Stomach smooth muscle (tissue), 2 donors: ENCODE data around the gene MKKS.

Experiments used
- H3K27ac ChIP-seq: one replicate; pipeline ENCODE4 v1.7.0; 2013; ENCODE audit warnings: mild to moderate bottlenecking, low read length, inconsistent platforms
- H3K27me3 ChIP-seq, 2 donors: one replicate each; pipeline ENCODE4 v1.7.0; 2013; ENCODE audit warnings: low read length in 2 of 2; ENCODE audit not compliant: insufficient read depth in 2 of 2, control insufficient read depth in 1 of 2
- H3K36me3 ChIP-seq, 2 donors: one replicate each; pipeline ENCODE4 v1.7.0; 2013; ENCODE audit warnings: low read length in 2 of 2; ENCODE audit not compliant: control insufficient read depth in 2 of 2, insufficient read depth in 2 of 2
- H3K4me1 ChIP-seq: one replicate; pipeline ENCODE4 v1.7.0; 2013; ENCODE audit warnings: low read length; ENCODE audit not compliant: control insufficient read depth, insufficient read depth
- H3K4me3 ChIP-seq, 2 donors: one replicate each; pipeline ENCODE4 v1.7.0; 2013; ENCODE audit warnings: low read length in 2 of 2
- H3K9ac ChIP-seq, 2 donors: one replicate each; pipeline ENCODE4 v1.7.0; 2013; ENCODE audit warnings: low read length in 2 of 2, mild to moderate bottlenecking in 1 of 2
- H3K9me3 ChIP-seq, 2 donors: one replicate each; pipeline ENCODE4 v1.7.0; 2013; ENCODE audit warnings: low read length in 2 of 2; ENCODE audit not compliant: control insufficient read depth in 2 of 2
- donor health status: healthy.
- donor health status: Pancreatic carcinoma.

MKKS gene

DNA sequence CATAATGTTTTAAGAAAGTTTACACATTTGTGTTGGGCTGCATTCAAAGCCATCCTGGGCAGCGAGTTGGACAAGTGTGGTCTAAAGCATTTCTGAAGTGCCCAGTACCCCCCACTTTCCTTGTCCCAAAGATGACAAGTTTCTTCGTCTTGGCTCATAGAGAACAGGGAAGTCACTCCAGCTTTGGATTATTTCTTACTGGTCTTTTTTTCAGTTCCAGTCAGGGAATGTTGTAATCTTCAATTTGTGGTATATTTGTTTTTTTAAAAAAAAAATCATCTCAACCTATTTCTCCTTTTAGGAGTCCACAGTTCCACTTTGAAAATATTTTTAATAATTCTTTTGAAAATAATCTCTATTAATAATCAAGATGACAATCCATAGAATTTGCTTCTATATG lies 35.0 kb upstream of the MKKS start:
- Histone ChIP-seq H3K27me3 (no peaks in the 10 kb centered on the region), H3K4me3 (no peak overlapping the region), H3K27ac (no peak overlapping the region), H3K9me3 (no peaks in the 10 kb centered on the region), H3K9ac (no peak overlapping the region), H3K4me1 (peaks cover 2% of the 10 kb centered on the region), H3K36me3 (no peaks in the 10 kb centered on the region)

DNA sequence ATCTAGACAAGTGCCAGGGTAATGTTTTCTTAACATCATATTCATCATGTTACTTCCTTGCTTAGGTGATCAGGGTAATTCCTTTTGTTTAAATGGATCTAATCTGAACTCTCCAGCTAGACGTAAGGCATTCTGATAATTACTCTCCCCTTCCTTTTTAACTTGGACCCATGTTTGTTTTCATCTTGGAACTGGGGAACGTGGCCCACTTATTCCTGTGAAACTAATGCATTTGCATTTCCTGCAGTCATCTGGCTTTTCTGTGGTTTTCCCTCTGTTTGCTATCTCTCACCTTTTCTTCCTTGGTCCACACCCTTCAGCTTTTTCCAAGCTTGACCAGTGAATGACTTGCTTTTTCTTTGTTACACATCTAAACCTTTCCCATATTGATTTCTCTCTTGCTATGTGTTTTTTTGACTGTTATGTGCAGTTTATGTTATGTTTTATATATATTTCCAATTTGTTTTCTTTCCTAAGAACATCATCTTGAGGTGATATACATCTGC lies 34.4 kb upstream of the MKKS start:
- no peaks in the 10 kb centered on the region for H3K27me3 ChIP-seq
- H3K36me3 ChIP-seq: no peaks in the 10 kb centered on the region
- no peaks in the 10 kb centered on the region for H3K4me1 ChIP-seq
- no peak overlapping the region for H3K27ac ChIP-seq
- H3K9me3 ChIP-seq: no peaks in the 10 kb centered on the region
- no peak overlapping the region for H3K9ac ChIP-seq
- no peak overlapping the region for H3K4me3 ChIP-seq

- H3K27ac ChIP-seq: no peak overlapping the region
Measured at GRCh38 chr20:10467681-10468339, 33.8 kb upstream of the MKKS start.

GRCh38 chr20:10466855-10467254 lies 32.8 kb upstream of the MKKS start:
- H3K4me3 ChIP-seq: no peak overlapping the region
- no peaks in the 10 kb centered on the region for H3K4me1 ChIP-seq
- H3K27ac ChIP-seq: no peak overlapping the region
- no peak overlapping the region for H3K9ac ChIP-seq
- H3K9me3 ChIP-seq: no peaks in the 10 kb centered on the region
- no peaks in the 10 kb centered on the region for H3K27me3 ChIP-seq
- H3K36me3 ChIP-seq: no peaks in the 10 kb centered on the region

More at GRCh38 chr20:10467681-10468339, 33.8 kb upstream of the MKKS start:
- no peak overlapping the region for H3K4me3 ChIP-seq
- H3K27me3 ChIP-seq: no peaks in the 10 kb centered on the region
- H3K36me3 ChIP-seq: no peaks in the 10 kb centered on the region
- H3K4me1 ChIP-seq: no peaks in the 10 kb centered on the region
- H3K9me3 ChIP-seq: no peaks in the 10 kb centered on the region
- no peak overlapping the region for H3K9ac ChIP-seq

GRCh38 chr20:10466325-10466724 lies 32.3 kb upstream of the MKKS start:
- no peaks in the 10 kb centered on the region for H3K9me3 ChIP-seq
- no peaks in the 10 kb centered on the region for H3K36me3 ChIP-seq
- no peak overlapping the region for H3K27ac ChIP-seq
- no peaks in the 10 kb centered on the region for H3K27me3 ChIP-seq
- H3K9ac ChIP-seq: no peak overlapping the region
- no peaks in the 10 kb centered on the region for H3K4me1 ChIP-seq
- H3K4me3 ChIP-seq: no peak overlapping the region

DNA sequence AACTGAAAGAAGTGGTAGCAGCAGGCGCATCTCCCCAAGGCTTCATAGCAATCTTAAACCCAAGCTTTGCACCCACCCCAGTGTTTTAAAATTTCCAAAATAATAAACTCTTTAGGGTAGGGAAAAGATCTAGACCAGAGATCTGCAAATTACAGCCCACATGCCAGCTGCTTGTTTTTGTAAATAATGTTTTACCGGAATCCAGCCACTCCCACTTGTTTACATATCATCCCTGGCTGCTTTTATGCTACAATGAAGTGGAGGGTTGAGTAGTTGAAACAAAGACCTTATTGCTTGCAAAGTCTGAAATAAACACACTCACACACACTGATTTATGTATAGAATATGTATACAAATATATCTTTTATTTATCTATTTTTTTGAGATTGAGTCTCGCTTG lies 31.1 kb upstream of the MKKS start:
- H3K4me1 ChIP-seq: no peaks in the 10 kb centered on the region
- no peak overlapping the region for H3K4me3 ChIP-seq
- no peaks in the 10 kb centered on the region for H3K9me3 ChIP-seq
- H3K27ac ChIP-seq: no peak overlapping the region
- no peaks in the 10 kb centered on the region for H3K36me3 ChIP-seq
- H3K9ac ChIP-seq: no peak overlapping the region
- no peaks in the 10 kb centered on the region for H3K27me3 ChIP-seq

DNA sequence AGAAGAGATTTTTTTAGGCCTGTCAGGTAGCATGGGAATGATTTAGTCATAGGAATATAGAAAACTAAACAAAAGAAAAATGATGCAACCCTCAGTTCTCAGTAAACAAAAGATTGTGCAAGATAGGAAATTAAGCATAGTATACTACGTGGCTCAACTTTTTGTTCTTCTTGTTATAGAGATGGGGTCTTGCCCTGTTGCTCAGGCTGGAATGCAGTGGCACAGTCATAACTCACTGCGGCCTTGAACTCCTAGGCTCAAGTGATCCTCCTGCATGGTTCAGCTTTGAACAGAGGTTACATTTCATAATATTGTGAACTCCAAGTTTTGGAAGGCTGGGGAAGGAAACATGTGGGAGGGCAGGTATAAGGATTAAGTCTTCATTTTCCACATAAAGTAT lies 29.6 kb upstream of the MKKS start:
- Histone ChIP-seq H3K27ac (no peak overlapping the region), H3K27me3 (no peaks in the 10 kb centered on the region), H3K4me3 (no peak overlapping the region), H3K9ac (no peak overlapping the region), H3K9me3 (no peaks in the 10 kb centered on the region), H3K36me3 (no peaks in the 10 kb centered on the region), H3K4me1 (no peaks in the 10 kb centered on the region)

- Histone ChIP-seq H3K36me3 (no peaks in the 10 kb centered on the region), H3K4me3 (no peak overlapping the region), H3K27me3 (no peaks in the 10 kb centered on the region), H3K4me1 (no peaks in the 10 kb centered on the region), H3K9me3 (no peaks in the 10 kb centered on the region), H3K27ac (no peak overlapping the region), H3K9ac (no peak overlapping the region)
Measured at GRCh38 chr20:10462516-10462915, 28.5 kb upstream of the MKKS start.

DNA sequence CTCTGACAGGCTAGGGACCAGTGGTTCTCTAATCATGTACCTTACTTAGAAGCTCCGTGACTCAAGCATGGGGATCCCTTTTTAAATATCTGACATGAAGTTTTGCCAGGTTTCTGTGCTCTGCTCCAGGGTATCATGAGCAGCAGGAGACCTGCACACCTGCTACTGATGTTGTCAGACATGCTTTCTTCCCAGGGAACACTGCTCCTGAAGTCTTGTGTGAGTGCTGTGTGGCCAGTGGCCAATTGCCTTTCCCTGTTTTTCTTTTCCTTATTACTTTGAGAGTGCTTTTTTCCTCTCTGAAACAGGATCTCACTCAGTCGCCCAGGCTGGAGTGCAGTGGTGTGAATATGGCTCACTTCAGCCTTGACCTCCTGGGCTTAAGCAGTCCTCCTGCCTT lies 27.5 kb upstream of the MKKS start:
- H3K27me3 ChIP-seq: no peaks in the 10 kb centered on the region
- H3K27ac ChIP-seq: no peak overlapping the region
- no peaks in the 10 kb centered on the region for H3K9me3 ChIP-seq
- no peaks in the 10 kb centered on the region for H3K36me3 ChIP-seq
- H3K4me3 ChIP-seq: no peak overlapping the region
- H3K4me1 ChIP-seq: no peaks in the 10 kb centered on the region
- no peak overlapping the region for H3K9ac ChIP-seq

GRCh38 chr20:10454151-10454750 lies 20.2 kb upstream of the MKKS start:
- no peak overlapping the region for H3K9ac ChIP-seq
- no peaks in the 10 kb centered on the region for H3K9me3 ChIP-seq
- no peak overlapping the region for H3K27ac ChIP-seq
- no peaks in the 10 kb centered on the region for H3K4me1 ChIP-seq
- no peak overlapping the region for H3K4me3 ChIP-seq
- H3K36me3 ChIP-seq: no peaks in the 10 kb centered on the region
- H3K27me3 ChIP-seq: no peaks in the 10 kb centered on the region

DNA sequence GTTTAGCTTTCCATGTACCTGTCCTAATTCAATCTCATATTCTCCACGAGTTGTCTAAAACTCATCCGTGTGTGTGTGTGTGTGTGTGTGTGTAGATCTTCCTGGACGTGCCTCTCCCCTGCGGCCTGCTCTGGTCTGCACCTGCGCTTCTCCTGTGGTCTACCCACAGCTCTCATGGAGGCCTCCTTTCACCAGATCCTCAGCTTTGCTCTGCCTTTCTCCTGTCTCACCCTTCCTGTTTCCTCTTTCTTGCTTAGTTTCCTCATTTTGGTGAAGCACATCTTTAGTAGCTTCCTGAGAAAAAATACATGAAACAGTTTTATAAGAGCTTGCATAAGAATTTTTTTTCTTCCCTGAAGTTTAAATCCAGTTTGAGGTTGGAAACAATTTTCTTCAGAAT lies 19.2 kb upstream of the MKKS start:
- H3K36me3 ChIP-seq: no peaks in the 10 kb centered on the region
- no peaks in the 10 kb centered on the region for H3K4me1 ChIP-seq
- H3K27me3 ChIP-seq: no peaks in the 10 kb centered on the region
- H3K9ac ChIP-seq: no peak overlapping the region
- H3K4me3 ChIP-seq: no peak overlapping the region
- no peak overlapping the region for H3K27ac ChIP-seq
- H3K9me3 ChIP-seq: no peaks in the 10 kb centered on the region
